Measurements from ENCODE around the gene AHCYL1.

Gene AHCYL1

GRCh38 chr1:110065841-110066240 is 81.3 kb downstream of the AHCYL1 start:
- H3K27ac ChIP-seq = no peak overlapping the region
- no peaks in the 10 kb centered on the region for H3K27me3 ChIP-seq (ENCODE audit: control insufficient read depth, insufficient read depth, low read length)
- no peak for TF ChIP-seq CTCF (IDR thresholded peaks at IDR 0.05)
- H2AFZ ChIP-seq = no peak overlapping the region
- H3K9ac ChIP-seq = no peak overlapping the region
- no peaks in the 10 kb centered on the region for H3K36me3 ChIP-seq (ENCODE audit: control insufficient read depth, insufficient read depth, low read length)
- H3K4me2 ChIP-seq (ENCODE audit: low read length) = no peak overlapping the region
- peaks cover 6% of the 10 kb centered on the region for H3K4me1 ChIP-seq
- no peaks in the 10 kb centered on the region for H3K79me2 ChIP-seq
- H3K9me3 ChIP-seq (ENCODE audit: control insufficient read depth, low read length) = no peaks in the 10 kb centered on the region
- H3K4me3 ChIP-seq (ENCODE audit: low read depth, low read length) = no peak overlapping the region

GRCh38 chr1:110067479-110067892 is 82.9 kb downstream of the AHCYL1 start:
- Histone ChIP-seq H2AFZ (no peak overlapping the region), H3K4me3 (ENCODE audit: low read depth, low read length) (no peak overlapping the region), H3K79me2 (no peaks in the 10 kb centered on the region), H3K36me3 (ENCODE audit: control insufficient read depth, insufficient read depth, low read length) (no peaks in the 10 kb centered on the region), H3K4me2 (ENCODE audit: low read length) (no peak overlapping the region), H3K9me3 (ENCODE audit: control insufficient read depth, low read length) (no peaks in the 10 kb centered on the region), H3K27ac (no peak overlapping the region), H3K4me1 (peaks cover 6% of the 10 kb centered on the region), H3K27me3 (ENCODE audit: control insufficient read depth, insufficient read depth, low read length) (no peaks in the 10 kb centered on the region), H3K9ac (no peak overlapping the region)
- TF ChIP-seq CTCF (IDR thresholded peaks at IDR 0.05) = no peak

- H3K27ac ChIP-seq = no peak overlapping the region
- H3K36me3 ChIP-seq (ENCODE audit: control insufficient read depth, insufficient read depth, low read length) = no peaks in the 10 kb centered on the region
- no peak overlapping the region for H3K4me2 ChIP-seq (ENCODE audit: low read length)
- H3K4me1 ChIP-seq = peaks cover 2% of the 10 kb centered on the region
- H3K4me3 ChIP-seq (ENCODE audit: low read depth, low read length) = no peak overlapping the region
- TF ChIP-seq CTCF (IDR thresholded peaks at IDR 0.05) = no peak
- H3K9me3 ChIP-seq (ENCODE audit: control insufficient read depth, low read length) = no peaks in the 10 kb centered on the region
- H2AFZ ChIP-seq = no peak overlapping the region
- no peaks in the 10 kb centered on the region for H3K27me3 ChIP-seq (ENCODE audit: control insufficient read depth, insufficient read depth, low read length)
- H3K9ac ChIP-seq = no peak overlapping the region
- no peaks in the 10 kb centered on the region for H3K79me2 ChIP-seq
Observed at GRCh38 chr1:110067893-110068645, 83.5 kb downstream of the AHCYL1 start.

- Histone ChIP-seq H2AFZ (no peak overlapping the region), H3K79me2 (no peaks in the 10 kb centered on the region), H3K4me3 (ENCODE audit: low read depth, low read length) (no peak overlapping the region), H3K4me1 (no peaks in the 10 kb centered on the region), H3K4me2 (ENCODE audit: low read length) (no peak overlapping the region), H3K9ac (no peak overlapping the region), H3K36me3 (ENCODE audit: control insufficient read depth, insufficient read depth, low read length) (no peaks in the 10 kb centered on the region), H3K27ac (no peak overlapping the region), H3K27me3 (ENCODE audit: control insufficient read depth, insufficient read depth, low read length) (no peaks in the 10 kb centered on the region), H3K9me3 (ENCODE audit: control insufficient read depth, low read length) (no peaks in the 10 kb centered on the region)
- no peak for TF ChIP-seq CTCF (IDR thresholded peaks at IDR 0.05)
Observed at GRCh38 chr1:110068646-110069403, 84.3 kb downstream of the AHCYL1 start.
